Fibroblast of mammary gland (primary cell): ENCODE data around the gene SCN1A.

ENCODE experiments used
- DNase-seq: peaks from one replicate; pipeline ENCODE4 v3.0.0-alpha.2; 2010; ENCODE audit warnings: low read depth
- H3K4me3 ChIP-seq: 2 replicates; pipeline ENCODE4 v1.5.1; 2011; ENCODE audit warnings: low read depth, mild to moderate bottlenecking, low read length, moderate library complexity; ENCODE audit not compliant: control insufficient read depth
- CTCF ChIP-seq: conservative IDR thresholded peaks from 2 replicates; pipeline ENCODE4 v1.5.1; 2011; ENCODE audit warnings: low read depth, low read length, inconsistent platforms; ENCODE audit not compliant: control insufficient read depth, insufficient read depth

The SCN1A gene

GRCh38 chr2:165970663-165971062, 157.2 kb downstream of the SCN1A start:
- no peak for DNase-seq
- TF ChIP-seq CTCF: no peak

GRCh38 chr2:165969227-165969626, 158.6 kb downstream of the SCN1A start:
- peak; percentile 24 for DNase-seq
- peak; percentile 10 for TF ChIP-seq CTCF
- H3K4me3 ChIP-seq: no peak overlapping the region

More at GRCh38 chr2:165970663-165971062, 157.2 kb downstream of the SCN1A start:
- H3K4me3 ChIP-seq: no peak overlapping the region

- TF ChIP-seq CTCF: no peak
- DNase-seq: no peak
- H3K4me3 ChIP-seq: no peak overlapping the region
Measured at GRCh38 chr2:165967746-165968145, 160.1 kb downstream of the SCN1A start.

GRCh38 chr2:165961818-165962217, 166.0 kb downstream of the SCN1A start:
- no peak overlapping the region for H3K4me3 ChIP-seq
- TF ChIP-seq CTCF: no peak
- no peak for DNase-seq

GRCh38 chr2:165959371-165959770, 168.4 kb downstream of the SCN1A start:
- no peak overlapping the region for H3K4me3 ChIP-seq
- DNase-seq: no peak
- no peak for TF ChIP-seq CTCF

GRCh38 chr2:165958313-165958960, 169.4 kb downstream of the SCN1A start:
- H3K4me3 ChIP-seq: no peak overlapping the region
- no peak for TF ChIP-seq CTCF
- no peak for DNase-seq

- no peak for DNase-seq
- H3K4me3 ChIP-seq: no peak overlapping the region
- TF ChIP-seq CTCF: no peak
Measured at GRCh38 chr2:165957030-165957675, 170.7 kb downstream of the SCN1A start.
